Peyer's patch (tissue), 4 donors: ENCODE results near the gene PSAT1.

Experiments used
- CTCF ChIP-seq, 6 experiments: fragments of 450-650 bp in 4 of 6; fragments of 200-600 bp in 2 of 6; sonication (generic) in 1 of 6; IDR thresholded peaks; one replicate each; pipeline ENCODE4 v1.5.1; 2017 to 2019; ENCODE audit warnings: antibody characterized with exemption in 6 of 6, mild to moderate bottlenecking in 3 of 6, moderate library complexity in 1 of 6
- POLR2A ChIP-seq, 2 donors: fragments of 450-650 bp; IDR thresholded peaks; one replicate each; pipeline ENCODE4 v1.5.1; 2017; ENCODE audit warnings: antibody characterized with exemption in 2 of 2, mild to moderate bottlenecking in 2 of 2, moderate library complexity in 2 of 2

GRCh38 chr9:78280982-78281668 lies 15.8 kb upstream of the PSAT1 start:
- TF ChIP-seq CTCF (IDR thresholded peaks at IDR 0.05) = no peak
- no peak for TF ChIP-seq POLR2A (IDR thresholded peaks at IDR 0.05)
